ENCODE data around the gene PTPRD.

The PTPRD gene

GRCh38 chr9:8585036-8585435, 2027.8 kb downstream of the PTPRD start:
- no peak overlapping the region for H3K4me3 ChIP-seq (ENCODE audit: control insufficient read depth, low read depth, low read length)
- no peak for TF ChIP-seq CTCF (IDR thresholded peaks at IDR 0.05; ENCODE audit: control insufficient read depth, insufficient read depth, low read depth, low read length, missing control alignments)
- no peak for DNase-seq (ENCODE audit: low read depth)

- no peak overlapping the region for H3K4me3 ChIP-seq (ENCODE audit: control insufficient read depth, low read depth, low read length)
- TF ChIP-seq CTCF (IDR thresholded peaks at IDR 0.05; ENCODE audit: control insufficient read depth, insufficient read depth, low read depth, low read length, missing control alignments) = no peak
- DNase-seq (ENCODE audit: low read depth) = no peak
These were observed 2033.1 kb downstream of the PTPRD start for GRCh38 chr9:8579661-8580060.

DNA sequence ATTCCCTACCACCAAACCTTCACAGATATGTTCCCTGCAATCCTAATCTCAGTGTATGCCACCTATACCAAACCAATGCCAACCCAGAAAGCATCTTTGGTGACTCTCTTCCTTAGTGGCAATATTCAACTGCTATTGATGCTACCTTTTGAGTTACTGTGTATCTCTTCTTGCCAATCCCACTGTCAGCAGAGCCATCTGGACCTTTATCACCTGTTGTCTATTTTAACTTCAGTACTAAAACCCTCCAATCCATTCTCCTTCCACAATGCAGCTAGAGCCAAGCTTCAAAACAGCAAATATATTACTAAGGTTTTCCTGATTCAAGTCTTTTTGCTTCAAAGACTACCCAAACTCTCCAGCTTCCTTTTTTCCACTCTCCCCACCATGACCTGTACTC, 2036.1 kb downstream of the PTPRD start:
- no peak overlapping the region for H3K4me3 ChIP-seq (ENCODE audit: control insufficient read depth, low read depth, low read length)
- DNase-seq (ENCODE audit: low read depth) = no peak
- no peak for TF ChIP-seq CTCF (IDR thresholded peaks at IDR 0.05; ENCODE audit: control insufficient read depth, insufficient read depth, low read depth, low read length, missing control alignments)

- no peak overlapping the region for H3K4me3 ChIP-seq (ENCODE audit: control insufficient read depth, low read depth, low read length)
- no peak for TF ChIP-seq CTCF (IDR thresholded peaks at IDR 0.05; ENCODE audit: control insufficient read depth, insufficient read depth, low read depth, low read length, missing control alignments)
- no peak for DNase-seq (ENCODE audit: low read depth)
These were observed 2038.0 kb downstream of the PTPRD start for GRCh38 chr9:8574846-8575245.

DNA sequence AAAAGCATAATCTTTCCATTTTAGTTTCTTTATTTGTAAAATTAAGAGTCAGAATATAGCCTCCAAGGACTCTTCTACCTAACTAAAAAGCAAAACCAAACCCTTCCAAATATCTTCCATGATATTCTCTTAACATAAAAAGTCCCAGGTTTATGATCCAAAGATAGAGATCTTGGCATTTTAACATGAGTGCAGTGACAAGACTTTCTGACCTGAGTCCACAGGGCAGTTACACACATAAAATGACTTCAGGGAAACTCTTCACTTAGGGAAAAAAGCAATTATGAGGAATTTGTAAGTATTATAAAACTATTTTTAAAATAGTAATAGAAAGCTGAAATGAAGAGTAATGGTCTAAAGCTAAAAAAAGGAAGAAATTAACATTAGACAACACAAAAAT, 2040.6 kb downstream of the PTPRD start:
- no peak for DNase-seq (ENCODE audit: low read depth)
- TF ChIP-seq CTCF (IDR thresholded peaks at IDR 0.05; ENCODE audit: control insufficient read depth, insufficient read depth, low read depth, low read length, missing control alignments) = no peak
- no peak overlapping the region for H3K4me3 ChIP-seq (ENCODE audit: control insufficient read depth, low read depth, low read length)

DNA sequence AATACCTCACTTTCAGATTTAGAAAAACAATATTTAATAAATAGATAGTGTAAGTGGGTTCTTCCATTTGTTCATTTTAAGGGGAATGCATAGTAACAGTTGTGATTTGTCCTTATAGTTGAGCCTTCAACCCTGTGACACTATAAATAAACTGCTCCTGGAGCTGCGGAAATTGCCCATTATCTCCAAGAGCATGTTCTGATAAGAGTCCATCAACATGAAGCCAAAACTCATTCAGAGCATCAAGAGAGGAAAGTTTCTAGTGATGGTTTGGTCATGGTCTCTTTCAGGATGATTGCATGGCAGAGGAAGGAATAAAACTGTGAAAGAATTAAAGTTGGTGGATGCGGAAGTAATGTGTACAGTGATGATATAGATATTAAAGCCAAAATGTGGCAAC, 2041.2 kb downstream of the PTPRD start:
- TF ChIP-seq CTCF (IDR thresholded peaks at IDR 0.05; ENCODE audit: control insufficient read depth, insufficient read depth, low read depth, low read length, missing control alignments) = no peak
- DNase-seq (ENCODE audit: low read depth) = no peak
- H3K4me3 ChIP-seq (ENCODE audit: control insufficient read depth, low read depth, low read length) = no peak overlapping the region

DNA sequence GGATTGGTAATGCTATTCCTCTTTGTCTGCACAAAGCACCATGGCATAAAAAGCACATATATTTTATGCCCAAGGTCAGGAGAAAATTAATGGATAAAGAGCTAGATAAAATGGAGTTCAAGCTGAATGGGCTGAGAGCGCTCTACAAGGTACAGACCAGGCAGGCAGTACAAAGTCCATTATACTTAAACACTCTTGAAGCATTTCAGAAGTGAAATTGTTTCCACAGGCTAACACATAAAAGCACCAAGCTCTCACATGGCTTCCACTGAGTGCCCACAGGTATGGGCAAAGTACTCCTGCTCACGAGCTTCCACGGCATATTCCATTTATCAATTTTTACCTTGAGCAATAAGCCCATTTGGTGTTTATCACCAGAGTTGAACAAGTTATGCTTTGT, 2042.0 kb downstream of the PTPRD start:
- TF ChIP-seq CTCF (IDR thresholded peaks at IDR 0.05; ENCODE audit: control insufficient read depth, insufficient read depth, low read depth, low read length, missing control alignments) = no peak
- no peak for DNase-seq (ENCODE audit: low read depth)
- H3K4me3 ChIP-seq (ENCODE audit: control insufficient read depth, low read depth, low read length) = no peak overlapping the region
